LNCaP clone FGC (cell line): ENCODE measurements around the gene ATP6AP1.
A peak's percentile ranks its signal among the peaks of the same experiment; 100 is the strongest.

Experiments
- DNase-seq: peaks from one replicate; pipeline ENCODE4 v3.0.0-alpha.2; 2011; ENCODE audit warnings: low read depth
- H3K4me3 ChIP-seq: 2 replicates; pipeline ENCODE4 v1.5.1; 2011; ENCODE audit warnings: mild to moderate bottlenecking, low read depth, low read length, control low read depth
- CTCF ChIP-seq: IDR thresholded peaks from 2 replicates; pipeline ENCODE4 v1.5.1; 2012; ENCODE audit warnings: mild to moderate bottlenecking; ENCODE audit not compliant: control insufficient read depth, insufficient read depth; ENCODE audit errors: extremely low read depth

Gene ATP6AP1

GRCh38 chrX:154483325-154483724, 54.8 kb downstream of the ATP6AP1 start:
- TF ChIP-seq CTCF, result no peak
- H3K4me3 ChIP-seq, result no peak overlapping the region
- no peak for DNase-seq

GRCh38 chrX:154484255-154485149, 56.0 kb downstream of the ATP6AP1 start:
- DNase-seq, result no peak
- no peak for TF ChIP-seq CTCF
- no peak overlapping the region for H3K4me3 ChIP-seq

- TF ChIP-seq CTCF, result no peak
- peak overlapping the region; percentile 63 for H3K4me3 ChIP-seq
- DNase-seq, result no peak
Observed at GRCh38 chrX:154485150-154486051, 56.9 kb downstream of the ATP6AP1 start.

GRCh38 chrX:154486052-154486395, 57.5 kb downstream of the ATP6AP1 start:
- H3K4me3 ChIP-seq, result peak overlapping the region; percentile 63

More at GRCh38 chrX:154486052-154486395, 57.5 kb downstream of the ATP6AP1 start:
- TF ChIP-seq CTCF, result no peak
- DNase-seq, result no peak
